Neutrophil (primary cell): ENCODE data around the gene PNLIP.

Experiments
- H3K27ac ChIP-seq: fragments of 200-600 bp; sonication (generic); 2 replicates; pipeline ENCODE4 v1.5.1; 2016; ENCODE audit warnings: mild to moderate bottlenecking, moderate library complexity
- H3K27me3 ChIP-seq: fragments of 200-600 bp; sonication (generic); 2 replicates; pipeline ENCODE4 v1.6.0; 2016; ENCODE audit warnings: mild to moderate bottlenecking
- H3K36me3 ChIP-seq: fragments of 200-600 bp; sonication (generic); 2 replicates; pipeline ENCODE4 v1.5.1; 2017
- H3K4me1 ChIP-seq, 2 experiments: fragments of 200-600 bp in 1 of 2; sonication (generic) in 1 of 2; 1 replicate in 1 of 2; 2 replicates in 1 of 2; pipeline versions ENCODE4 v1.5.1 to v1.6.1; 2013 to 2016; ENCODE audit warnings: low read depth in 1 of 2, low read length in 1 of 2, mild to moderate bottlenecking in 1 of 2, moderate library complexity in 1 of 2; ENCODE audit not compliant: control insufficient read depth in 1 of 2, insufficient read depth in 1 of 2
- H3K4me3 ChIP-seq, 2 experiments: fragments of 200-600 bp in 1 of 2; sonication (generic) in 1 of 2; 1 replicate in 1 of 2; 2 replicates in 1 of 2; pipeline ENCODE4 v1.5.1; 2013 to 2016; ENCODE audit warnings: low read depth in 1 of 2, low read length in 1 of 2, mild to moderate bottlenecking in 1 of 2, moderate library complexity in 1 of 2
- H3K9me3 ChIP-seq: fragments of 200-600 bp; sonication (generic); 2 replicates; pipeline ENCODE4 v1.5.1; 2016
- TF ChIP-seq, protein P1 (sequence below): fragments of 200-600 bp; sonication (generic); IDR thresholded peaks from 2 replicates; pipeline ENCODE4 v1.5.1; 2016; ENCODE audit warnings: antibody characterized with exemption

PNLIP gene

DNA sequence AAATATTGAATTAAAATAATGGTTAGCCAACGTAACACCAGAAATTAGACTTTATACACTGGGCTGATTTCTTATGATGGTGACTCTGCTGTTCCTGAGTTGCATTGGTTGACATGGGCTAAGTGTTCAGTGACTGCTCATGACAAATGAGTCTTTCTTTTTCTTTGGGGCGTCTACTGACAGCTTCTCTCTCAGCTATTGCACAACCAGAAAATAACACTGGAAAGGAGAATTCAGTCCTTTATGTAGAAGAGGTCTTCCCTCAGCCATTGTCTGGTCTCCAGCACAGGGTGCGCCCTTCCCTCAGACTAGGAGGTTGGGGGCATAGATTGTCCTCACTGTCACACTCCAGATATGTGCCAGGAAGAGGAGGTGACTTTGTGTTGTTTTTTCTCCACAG lies 21.6 kb downstream of the PNLIP start:
- no peaks in the 10 kb centered on the region for H3K4me1 ChIP-seq
- TF ChIP-seq, protein P1, sequence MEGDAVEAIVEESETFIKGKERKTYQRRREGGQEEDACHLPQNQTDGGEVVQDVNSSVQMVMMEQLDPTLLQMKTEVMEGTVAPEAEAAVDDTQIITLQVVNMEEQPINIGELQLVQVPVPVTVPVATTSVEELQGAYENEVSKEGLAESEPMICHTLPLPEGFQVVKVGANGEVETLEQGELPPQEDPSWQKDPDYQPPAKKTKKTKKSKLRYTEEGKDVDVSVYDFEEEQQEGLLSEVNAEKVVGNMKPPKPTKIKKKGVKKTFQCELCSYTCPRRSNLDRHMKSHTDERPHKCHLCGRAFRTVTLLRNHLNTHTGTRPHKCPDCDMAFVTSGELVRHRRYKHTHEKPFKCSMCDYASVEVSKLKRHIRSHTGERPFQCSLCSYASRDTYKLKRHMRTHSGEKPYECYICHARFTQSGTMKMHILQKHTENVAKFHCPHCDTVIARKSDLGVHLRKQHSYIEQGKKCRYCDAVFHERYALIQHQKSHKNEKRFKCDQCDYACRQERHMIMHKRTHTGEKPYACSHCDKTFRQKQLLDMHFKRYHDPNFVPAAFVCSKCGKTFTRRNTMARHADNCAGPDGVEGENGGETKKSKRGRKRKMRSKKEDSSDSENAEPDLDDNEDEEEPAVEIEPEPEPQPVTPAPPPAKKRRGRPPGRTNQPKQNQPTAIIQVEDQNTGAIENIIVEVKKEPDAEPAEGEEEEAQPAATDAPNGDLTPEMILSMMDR, result no peak
- no peak overlapping the region for H3K4me3 ChIP-seq
- H3K27ac ChIP-seq, result no peak overlapping the region
- no peaks in the 10 kb centered on the region for H3K27me3 ChIP-seq
- no peaks in the 10 kb centered on the region for H3K9me3 ChIP-seq
- no peaks in the 10 kb centered on the region for H3K36me3 ChIP-seq

DNA sequence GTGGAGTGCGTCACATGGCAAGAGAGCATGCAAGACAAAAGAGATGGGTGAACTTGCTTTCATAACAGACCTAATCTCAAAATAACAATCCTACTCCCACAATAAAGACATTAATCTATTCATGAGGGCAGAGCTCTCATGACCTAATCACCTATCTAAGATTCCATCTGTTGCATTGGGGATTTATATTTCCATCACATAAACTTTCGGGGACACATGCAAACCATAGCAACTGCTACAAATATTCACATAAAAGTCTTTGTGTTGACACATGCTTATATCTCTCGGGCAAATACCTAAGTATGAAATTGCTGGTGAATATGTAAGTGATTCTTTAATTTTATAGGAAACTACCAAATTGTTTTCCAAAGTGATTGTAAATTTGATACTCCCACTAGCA lies 29.1 kb downstream of the PNLIP start:
- Histone ChIP-seq H3K27me3 (no peaks in the 10 kb centered on the region), H3K4me1 (no peaks in the 10 kb centered on the region), H3K27ac (no peak overlapping the region), H3K9me3 (no peaks in the 10 kb centered on the region), H3K36me3 (no peaks in the 10 kb centered on the region), H3K4me3 (no peak overlapping the region)
- TF ChIP-seq, protein P1, result no peak

DNA sequence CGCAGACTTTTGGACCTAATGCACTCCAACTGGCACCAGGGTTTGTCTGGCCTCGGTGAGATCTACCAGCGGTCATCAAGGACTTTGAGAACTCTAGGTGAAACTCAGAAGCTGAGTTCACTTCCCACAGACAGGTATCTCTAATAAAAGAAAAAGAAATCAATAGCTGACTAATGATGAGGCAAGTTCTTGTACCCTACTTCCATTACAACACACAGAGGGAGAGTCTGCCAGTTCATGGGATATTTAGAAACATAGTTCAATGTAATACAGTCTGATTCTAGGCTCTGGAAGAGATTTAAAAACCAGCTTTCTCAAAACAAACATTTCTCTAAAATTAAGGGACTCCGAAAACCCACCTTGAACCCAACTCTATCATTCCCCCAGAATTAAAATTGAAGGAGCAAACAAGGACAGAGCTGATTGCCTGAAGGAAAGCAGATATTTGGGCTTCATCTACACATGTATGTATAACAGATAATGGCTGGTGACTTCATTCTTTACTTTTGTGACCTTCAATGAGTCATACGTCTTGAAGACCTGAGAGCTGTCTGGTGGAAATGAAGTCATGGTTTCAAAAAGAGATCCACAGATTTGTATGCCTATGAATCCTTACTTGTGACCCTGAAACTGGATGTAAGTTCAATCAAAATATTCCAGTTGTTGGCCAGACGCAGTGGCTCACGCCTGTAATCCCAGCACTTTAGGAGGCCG lies 42.3 kb downstream of the PNLIP start:
- Histone ChIP-seq H3K27ac (no peak overlapping the region), H3K9me3 (no peaks in the 10 kb centered on the region)

DNA sequence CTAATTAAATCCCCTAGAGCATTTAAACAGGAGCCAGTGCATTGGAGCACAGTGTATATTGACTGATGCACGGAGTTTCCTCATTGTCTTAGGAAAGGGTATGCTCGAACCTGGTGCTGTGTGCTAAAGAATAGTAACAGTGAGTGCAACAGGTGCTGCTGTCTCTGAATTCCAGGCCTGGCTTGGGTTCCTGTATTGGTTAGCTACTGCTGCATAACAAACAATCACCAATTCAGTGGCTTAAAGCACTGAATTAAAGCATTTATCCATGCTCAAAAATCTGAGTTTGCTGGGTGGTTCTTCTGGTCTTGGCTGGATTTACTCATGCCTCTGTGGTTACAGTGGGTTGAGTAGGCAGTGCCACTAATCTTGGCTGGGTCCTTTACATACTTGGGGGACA lies 43.3 kb downstream of the PNLIP start:
- H3K4me3 ChIP-seq, result no peak overlapping the region
- TF ChIP-seq, protein P1, result no peak
- H3K27me3 ChIP-seq, result no peaks in the 10 kb centered on the region
- no peaks in the 10 kb centered on the region for H3K4me1 ChIP-seq
- H3K27ac ChIP-seq, result no peak overlapping the region
- H3K36me3 ChIP-seq, result no peaks in the 10 kb centered on the region
- no peaks in the 10 kb centered on the region for H3K9me3 ChIP-seq

More for the DNA sequence above, 42.3 kb downstream of the PNLIP start:
- Histone ChIP-seq H3K4me1 (no peaks in the 10 kb centered on the region), H3K27me3 (no peaks in the 10 kb centered on the region), H3K36me3 (no peaks in the 10 kb centered on the region), H3K4me3 (no peak overlapping the region)
- TF ChIP-seq, protein P1, result no peak

DNA sequence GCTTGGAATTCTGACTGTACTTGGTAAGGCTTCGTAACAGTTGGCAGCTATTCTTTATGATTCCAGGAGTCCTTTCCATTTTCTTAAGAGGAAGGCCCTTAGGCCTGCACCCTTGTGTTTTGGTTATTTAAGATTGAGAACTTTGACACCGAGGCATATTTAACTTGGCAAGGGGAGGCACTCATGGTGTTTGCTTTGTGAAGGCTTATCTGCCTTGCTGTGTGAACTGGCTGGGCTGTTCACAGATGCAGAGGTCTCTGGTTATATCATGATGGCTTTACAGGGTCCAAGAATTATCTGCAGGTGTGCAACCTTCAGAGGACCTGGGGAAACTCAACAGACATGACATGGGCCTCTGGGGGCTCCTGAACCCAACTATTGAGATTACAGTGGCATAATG lies 44.2 kb downstream of the PNLIP start:
- Histone ChIP-seq H3K27ac (no peak overlapping the region), H3K4me1 (no peaks in the 10 kb centered on the region), H3K9me3 (no peaks in the 10 kb centered on the region), H3K4me3 (no peak overlapping the region), H3K27me3 (no peaks in the 10 kb centered on the region), H3K36me3 (no peaks in the 10 kb centered on the region)
- TF ChIP-seq, protein P1, result no peak
